Measurements from ENCODE around the gene KRT78. TPM values are rescaled to one million over a fixed set of nuclear protein-coding genes. Genes with fewer than 3 reads are reported as not detected.
A peak's percentile ranks its signal among the peaks of the same experiment; 100 is the strongest.

Gene KRT78
- total and polyA plus RNA-seq, 2 of the 13 experiments (the other 11 are each of a cell fraction or from before 2014, with no cell fraction given) = not detected

- peak; percentile 30; the same call in 1 of the 2 replicates for TF ChIP-seq SALL1 (CRISPR knock-in tag; IDR thresholded peaks at IDR 0.05)
- no peak for TF ChIP-seq HMGA1 (CRISPR knock-in tag; conservative IDR thresholded peaks at IDR 0.05)
- TF ChIP-seq PHF8 (CRISPR knock-in tag; IDR thresholded peaks at IDR 0.05) = no peak
- TF ChIP-seq SATB2 (CRISPR knock-in tag; IDR thresholded peaks at IDR 0.05) = no peak
- TF ChIP-seq STAG1 (CRISPR knock-in tag; IDR thresholded peaks at IDR 0.05) = peak; percentile 83
- TF ChIP-seq PATZ1 (CRISPR knock-in tag; IDR thresholded peaks at IDR 0.05) = peak; percentile 54; the same call in 1 of the 2 replicates
- peak; percentile 32; the same call in 1 of the 2 replicates for TF ChIP-seq ZNF687 (CRISPR knock-in tag; IDR thresholded peaks at IDR 0.05)
- 0 out of 2 replicates have a peak, but pooled peaks have one; percentile 36 for TF ChIP-seq SNAPC4 (CRISPR knock-in tag; IDR thresholded peaks at IDR 0.05)
- TF ChIP-seq NRL (CRISPR knock-in tag; IDR thresholded peaks at IDR 0.05; ENCODE audit: borderline replicate concordance) = no peak; the same call in 1 of the 2 replicates
Observed at GRCh38 chr12:52870361-52871290, 21.8 kb upstream of the KRT78 start (continued).
